Measurements from ENCODE around the gene LAMB1. TPM values are rescaled to one million over a fixed set of nuclear protein-coding genes. Genes with fewer than 3 reads are reported as not detected.

LAMB1 gene
- total RNA-seq, 2 experiments from 2014 or later, result 0.17 TPM; not detected in 1

- H3K9me3 ChIP-seq (ENCODE audit: low read length), result no peaks in the 10 kb centered on the region
- no peaks in the 10 kb centered on the region for H4K20me1 ChIP-seq (ENCODE audit: insufficient read depth, low read length)
- POLR2A ChIA-PET, result interaction anchor here (0.7 to 0.9 kb wide), 4 partner anchors 13 to 426 kb away, joined by 3 to 7 read pairs (median 3); no protein-coding TSS in a partner anchor
- CTCF ChIA-PET (ENCODE audit: unreplicated experiment), result no interaction called here
- no peak overlapping the region for H2AFZ ChIP-seq (ENCODE audit: low read length)
- no TSS peak for BruUV-seq (replicated peaks)
- no peak overlapping the region for H3K4me3 ChIP-seq (ENCODE audit: low read depth, low read length, poor library complexity, severe bottlenecking)
- H3K9me2 ChIP-seq (ENCODE audit: insufficient read depth, low read length), result no peaks in the 10 kb centered on the region
- intact Hi-C loops (cut with micrococcal nuclease; ENCODE audit: unreplicated experiment), result no loop called here
- peaks cover 4% of the 10 kb centered on the region; the same call in 1 of the 2 replicates for H3K36me3 ChIP-seq (ENCODE audit: insufficient read depth, low read length)
- TF ChIP-seq CTCF (conservative IDR thresholded peaks at IDR 0.05; ENCODE audit: low read length) (no peak), EZH2phosphoT487 (IDR thresholded peaks at IDR 0.05; ENCODE audit: borderline replicate concordance, low read depth, low read length) (no peak)
- no peaks in the 10 kb centered on the region for H3K79me2 ChIP-seq (ENCODE audit: insufficient read depth, low read depth, low read length)
- H3K4me2 ChIP-seq (ENCODE audit: low read length), result no peak overlapping the region
- H3K4me1 ChIP-seq (ENCODE audit: insufficient read depth, low read length, poor library complexity, severe bottlenecking), result no peaks in the 10 kb centered on the region
- DNase-seq (ENCODE audit: low spot score), result no peak
- no peak overlapping the region for H3K27ac ChIP-seq (ENCODE audit: low read depth, low read length, poor library complexity, severe bottlenecking)
Measured at GRCh38 chr7:107931740-107932515, 71.0 kb downstream of the LAMB1 start.

- POLR2A ChIA-PET, result no interaction called here
Measured at GRCh38 chr7:107926481-107926880, 76.5 kb downstream of the LAMB1 start.

More at GRCh38 chr7:107926481-107926880, 76.5 kb downstream of the LAMB1 start:
- BruUV-seq (replicated peaks), result no TSS peak
- no peaks in the 10 kb centered on the region for H3K9me2 ChIP-seq (ENCODE audit: insufficient read depth, low read length)
- H3K27ac ChIP-seq (ENCODE audit: low read depth, low read length, poor library complexity, severe bottlenecking), result no peak overlapping the region
- no peak overlapping the region for H3K4me3 ChIP-seq (ENCODE audit: low read depth, low read length, poor library complexity, severe bottlenecking)
- peaks cover 38% of the 10 kb centered on the region for H3K36me3 ChIP-seq (ENCODE audit: insufficient read depth, low read length)
- H3K9me3 ChIP-seq (ENCODE audit: low read length), result no peaks in the 10 kb centered on the region
- DNase-seq (ENCODE audit: low spot score), result no peak
- H4K20me1 ChIP-seq (ENCODE audit: insufficient read depth, low read length), result no peaks in the 10 kb centered on the region
- H3K79me2 ChIP-seq (ENCODE audit: insufficient read depth, low read depth, low read length), result no peaks in the 10 kb centered on the region
- H3K4me1 ChIP-seq (ENCODE audit: insufficient read depth, low read length, poor library complexity, severe bottlenecking), result no peaks in the 10 kb centered on the region
- no peak overlapping the region for H2AFZ ChIP-seq (ENCODE audit: low read length)
- intact Hi-C loops (cut with micrococcal nuclease; ENCODE audit: unreplicated experiment), result no loop called here
- TF ChIP-seq EZH2phosphoT487 (IDR thresholded peaks at IDR 0.05; ENCODE audit: borderline replicate concordance, low read depth, low read length) (no peak), CTCF (conservative IDR thresholded peaks at IDR 0.05; ENCODE audit: low read length) (no peak)
- CTCF ChIA-PET (ENCODE audit: unreplicated experiment), result no interaction called here
- H3K4me2 ChIP-seq (ENCODE audit: low read length), result no peak overlapping the region
